Gastroesophageal sphincter (tissue), 4 donors: ENCODE results near the gene RIPK4. TPM values are rescaled to one million over a fixed set of nuclear protein-coding genes. Genes with fewer than 3 reads are reported as not detected.

ENCODE experiments used
- ATAC-seq: fragments of 150-250 bp; one replicate; pipeline ENCODE4 v1.9.1; 2016; ENCODE audit warnings: mild to moderate bottlenecking, moderate library complexity
- H3K27ac ChIP-seq, 4 donors: fragments of 200-600 bp; sonication (generic) in 3 of 4; 1 replicate in 3 of 4; 2 replicates in 1 of 4; pipeline ENCODE4 v1.5.1; 2016 to 2019
- H3K27me3 ChIP-seq: fragments of 200-600 bp; sonication (generic); one replicate; pipeline ENCODE4 v1.5.1; 2019
- H3K36me3 ChIP-seq, 2 donors: fragments of 200-600 bp; sonication (generic); one replicate each; pipeline ENCODE4 v1.5.1; 2019; ENCODE audit warnings: control low read depth in 1 of 2
- H3K4me1 ChIP-seq, 3 donors: fragments of 200-600 bp; sonication (generic); 1 replicate in 2 of 3; 2 replicates in 1 of 3; pipeline ENCODE4 v1.5.1; 2016 to 2019; ENCODE audit warnings: control low read depth in 2 of 3
- H3K4me3 ChIP-seq, 2 donors: fragments of 200-600 bp; sonication (generic); one replicate each; pipeline ENCODE4 v1.5.1; 2019; ENCODE audit warnings: mild to moderate bottlenecking in 1 of 2, moderate library complexity in 1 of 2
- H3K9me3 ChIP-seq, 3 donors: fragments of 200-600 bp; sonication (generic); one replicate each; pipeline ENCODE4 v1.5.1; 2017 to 2019; ENCODE audit warnings: control low read depth in 2 of 3
- EP300 ChIP-seq: sonication (generic); formaldehyde crosslinking; IDR thresholded peaks from one replicate; pipeline ENCODE4 v1.6.1; 2017; ENCODE audit warnings: antibody characterized with exemption, mild to moderate bottlenecking
- POLR2A ChIP-seq, 2 donors: fragments of 450-650 bp; IDR thresholded peaks; one replicate each; pipeline ENCODE4 v1.6.1; 2017; ENCODE audit warnings: antibody characterized with exemption in 2 of 2, mild to moderate bottlenecking in 2 of 2, moderate library complexity in 1 of 2
- POLR2AphosphoS5 ChIP-seq: sonication (generic); formaldehyde crosslinking; IDR thresholded peaks from one replicate; pipeline ENCODE4 v1.6.1; 2017; ENCODE audit warnings: antibody characterized with exemption
- WGBS, 2 donors: methylation state at CpG; one replicate each; pipeline ENCODE4 v1.1.5; 2018; ENCODE audit warnings: low coverage in 1 of 2; 5-methylcytosine and 5-hydroxymethylcytosine counted together
- total RNA-seq, 4 donors: library from RNA; depleted of rRNA; stranded (reverse); fragments of >200 nt; gene quantifications; one replicate each; pipeline ENCODE4 v1.1.0, GENCODE V29; 2016
- TF ChIP-seq, protein P1 (sequence below), 4 experiments: fragments of 200-600 bp in 2 of 4; fragments of 450-650 bp in 2 of 4; sonication (generic) in 1 of 4; IDR thresholded peaks; one replicate each; pipeline ENCODE4 v1.5.1; 2017 to 2019; ENCODE audit warnings: antibody characterized with exemption in 4 of 4, mild to moderate bottlenecking in 2 of 4, moderate library complexity in 2 of 4

Gene RIPK4
- total RNA-seq, 4 donors from 2014 or later: 0.40 to 5.8 (median 1.5) TPM

DNA sequence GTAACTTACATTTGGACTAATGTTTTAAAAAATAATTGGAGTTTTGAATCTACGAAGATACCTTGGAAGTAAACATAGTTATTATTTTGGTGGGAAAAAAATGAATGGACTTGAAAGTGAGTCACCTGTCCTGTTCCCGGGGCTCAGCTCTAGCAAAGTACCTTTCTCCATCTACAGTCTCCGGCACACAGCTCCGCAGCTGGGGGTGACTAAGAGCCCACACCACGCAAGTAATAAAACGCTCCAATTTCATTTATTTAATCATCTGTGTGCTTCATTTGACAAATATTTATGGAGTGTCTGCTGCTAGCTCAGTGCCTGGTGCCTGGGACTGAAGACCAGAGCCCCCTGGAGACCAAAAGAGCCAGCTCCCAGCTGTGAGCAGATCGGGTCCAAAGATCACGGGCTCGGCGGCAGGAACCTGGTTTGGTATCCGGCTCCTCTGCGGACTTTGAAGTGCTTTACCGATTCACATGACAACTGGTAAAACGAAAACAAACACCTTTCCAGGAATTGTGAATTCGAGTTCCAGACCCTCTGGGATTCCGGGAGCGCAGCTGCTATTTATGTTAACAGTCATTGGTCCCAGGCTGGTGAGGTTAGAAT, 1.7 kb upstream of the RIPK4 start:
- Histone ChIP-seq H3K4me3 (peak overlapping the region in 1 of 2 donors; percentile 28), H3K27me3 (peaks cover 100% of the 10 kb centered on the region), H3K4me1 (peaks cover 0 to 31% (median 14%) of the 10 kb centered on the region in 3 donors), H3K27ac (no peak overlapping the region), H3K9me3 (no peaks in the 10 kb centered on the region), H3K36me3 (no peaks in the 10 kb centered on the region)
- ATAC-seq: peak; percentile 6
- TF ChIP-seq POLR2A (IDR thresholded peaks at IDR 0.05) (no peak), POLR2AphosphoS5 (peak; percentile 16), EP300 (no peak)
- TF ChIP-seq, protein P1, sequence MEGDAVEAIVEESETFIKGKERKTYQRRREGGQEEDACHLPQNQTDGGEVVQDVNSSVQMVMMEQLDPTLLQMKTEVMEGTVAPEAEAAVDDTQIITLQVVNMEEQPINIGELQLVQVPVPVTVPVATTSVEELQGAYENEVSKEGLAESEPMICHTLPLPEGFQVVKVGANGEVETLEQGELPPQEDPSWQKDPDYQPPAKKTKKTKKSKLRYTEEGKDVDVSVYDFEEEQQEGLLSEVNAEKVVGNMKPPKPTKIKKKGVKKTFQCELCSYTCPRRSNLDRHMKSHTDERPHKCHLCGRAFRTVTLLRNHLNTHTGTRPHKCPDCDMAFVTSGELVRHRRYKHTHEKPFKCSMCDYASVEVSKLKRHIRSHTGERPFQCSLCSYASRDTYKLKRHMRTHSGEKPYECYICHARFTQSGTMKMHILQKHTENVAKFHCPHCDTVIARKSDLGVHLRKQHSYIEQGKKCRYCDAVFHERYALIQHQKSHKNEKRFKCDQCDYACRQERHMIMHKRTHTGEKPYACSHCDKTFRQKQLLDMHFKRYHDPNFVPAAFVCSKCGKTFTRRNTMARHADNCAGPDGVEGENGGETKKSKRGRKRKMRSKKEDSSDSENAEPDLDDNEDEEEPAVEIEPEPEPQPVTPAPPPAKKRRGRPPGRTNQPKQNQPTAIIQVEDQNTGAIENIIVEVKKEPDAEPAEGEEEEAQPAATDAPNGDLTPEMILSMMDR (IDR thresholded peaks at IDR 0.05): peak in 1 of 4 experiments; percentile 15
- WGBS, 2 donors: 1 to 7% methylated on average over 10 to 17 of the region's 17 CpGs

DNA sequence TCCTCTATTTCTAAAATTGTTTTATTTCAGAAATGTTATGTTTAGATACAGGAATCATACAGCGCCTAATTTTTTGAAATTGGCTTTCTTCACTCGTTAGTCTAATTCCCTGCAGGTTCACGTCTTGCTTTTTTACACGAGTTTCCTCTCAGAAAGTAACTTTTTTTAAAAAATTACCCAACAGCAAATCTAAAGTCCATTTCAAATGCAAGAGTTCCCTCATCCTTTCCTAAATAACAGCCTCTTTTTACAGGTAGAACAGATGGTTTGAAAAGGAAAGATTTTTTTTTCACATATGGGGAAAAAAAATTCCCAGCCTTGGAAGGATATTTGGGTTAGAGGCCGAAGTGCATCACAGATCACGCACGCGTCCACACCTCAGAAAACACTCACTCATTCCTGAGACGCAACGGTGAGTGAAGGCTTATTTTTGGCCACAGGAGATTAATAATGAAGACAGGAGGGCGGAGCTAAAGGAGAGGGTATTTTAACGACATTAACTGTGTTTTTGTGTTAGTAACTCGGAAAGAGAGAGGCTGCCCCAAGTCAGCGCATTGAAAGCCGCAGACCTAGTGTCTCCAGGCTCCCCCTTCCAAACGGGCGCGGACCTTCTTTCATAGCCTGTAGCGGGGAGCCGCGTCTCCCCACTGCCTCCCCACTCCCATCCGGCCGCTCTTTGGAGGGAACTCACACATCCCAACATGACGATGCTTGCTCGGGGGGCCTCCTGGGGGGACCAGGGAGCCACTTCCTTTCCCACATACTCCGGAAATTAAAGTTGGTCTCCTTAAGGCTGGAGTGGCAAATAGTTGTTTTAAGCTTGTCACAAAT, 969 bp upstream of the RIPK4 start:
- Histone ChIP-seq H3K36me3 (no peaks in the 10 kb centered on the region), H3K4me3 (no peak overlapping the region), H3K27me3 (peaks cover 100% of the 10 kb centered on the region), H3K4me1 (peaks cover 0 to 31% (median 14%) of the 10 kb centered on the region in 3 donors), H3K27ac (no peak overlapping the region), H3K9me3 (no peaks in the 10 kb centered on the region)
- TF ChIP-seq, protein P1 (IDR thresholded peaks at IDR 0.05): no peak
- TF ChIP-seq EP300 (no peak), POLR2A (IDR thresholded peaks at IDR 0.05) (no peak), POLR2AphosphoS5 (no peak)
- 6 to 7% methylated on average over 19 to 26 of the region's 26 CpGs for WGBS, 2 donors
- no peak for ATAC-seq

DNA sequence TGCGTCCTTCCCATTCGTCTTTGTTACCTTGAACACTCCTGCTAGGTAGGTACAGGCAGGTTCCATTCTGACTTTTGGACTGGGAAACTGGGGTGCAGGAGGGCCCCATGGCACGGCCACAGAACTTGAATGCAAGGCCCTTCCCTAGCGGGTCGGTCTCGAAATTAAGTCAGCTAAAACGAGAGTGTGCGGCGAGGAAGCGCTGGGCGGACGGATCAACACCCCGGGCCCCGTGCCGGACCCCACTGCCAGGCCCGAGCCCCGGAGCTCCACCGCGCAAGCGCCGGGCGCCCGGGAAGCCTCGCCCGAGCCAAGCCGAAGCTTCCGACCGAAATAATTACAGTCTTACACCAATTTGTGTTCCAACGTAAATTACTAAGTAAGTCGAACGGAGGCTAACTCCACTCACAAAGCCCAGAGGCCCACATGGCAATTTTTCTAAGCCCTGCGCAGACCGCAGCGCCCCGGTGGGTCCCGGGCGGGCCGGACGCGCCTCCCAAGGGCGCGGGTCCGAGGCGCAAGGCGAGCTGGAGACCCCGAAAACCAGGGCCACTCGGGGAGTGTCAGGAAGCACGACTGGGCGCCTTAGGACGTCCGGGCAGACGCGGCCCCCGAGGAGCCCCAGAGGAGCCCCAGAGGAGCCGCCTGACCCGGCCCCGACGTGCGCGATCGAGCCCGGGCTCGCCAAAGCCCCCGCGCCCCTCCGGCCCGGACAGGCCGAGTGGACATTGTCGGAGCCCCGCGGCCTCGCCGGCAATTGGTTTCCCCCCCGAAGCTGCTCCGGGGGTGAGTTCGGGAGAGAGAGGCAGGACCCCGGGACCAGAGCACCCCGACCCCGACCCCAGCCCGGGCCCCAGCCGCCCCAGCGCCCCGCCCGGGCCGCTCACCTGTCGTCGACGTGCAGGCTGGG, 624 bp downstream of the RIPK4 start:
- no peak for ATAC-seq

DNA sequence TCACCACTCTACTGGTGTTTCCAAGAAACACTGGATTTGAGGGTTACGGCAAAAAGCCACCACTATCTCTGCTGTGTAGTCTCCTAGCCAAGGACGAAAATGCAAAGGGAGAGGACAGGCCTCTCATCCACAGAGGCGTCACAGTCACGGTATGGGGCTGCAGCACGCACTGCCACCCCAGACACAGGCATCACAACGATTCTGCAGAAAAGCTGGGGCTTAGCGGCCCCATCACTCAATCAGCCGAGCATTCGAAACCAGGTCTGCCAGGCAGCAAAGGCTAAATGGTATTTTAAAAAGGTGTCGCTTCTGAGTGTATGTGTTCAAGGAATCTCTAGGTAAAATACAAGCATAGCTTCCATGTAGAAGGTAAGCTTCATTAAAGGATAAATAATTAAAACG, 1.4 kb downstream of the RIPK4 start:
- H3K4me3 ChIP-seq: no peak overlapping the region
- no peaks in the 10 kb centered on the region for H3K9me3 ChIP-seq
- TF ChIP-seq, protein P1 (IDR thresholded peaks at IDR 0.05): no peak
- TF ChIP-seq EP300 (no peak), POLR2A (IDR thresholded peaks at IDR 0.05) (no peak), POLR2AphosphoS5 (no peak)
- whole genome bisulfite sequencing, 2 donors: 50 to 68% methylated on average over 2 to 9 of the region's 11 CpGs
- peaks cover 0 to 48% (median 18%) of the 10 kb centered on the region in 3 donors for H3K4me1 ChIP-seq
- H3K27ac ChIP-seq: no peak overlapping the region
- ATAC-seq: no peak
- no peaks in the 10 kb centered on the region for H3K36me3 ChIP-seq
- peaks cover 100% of the 10 kb centered on the region for H3K27me3 ChIP-seq

More for the DNA sequence above, 624 bp downstream of the RIPK4 start:
- Histone ChIP-seq H3K4me1 (peaks cover 0 to 43% (median 18%) of the 10 kb centered on the region in 3 donors), H3K4me3 (peak overlapping the region in 1 of 2 donors; percentile 44), H3K27me3 (peaks cover 100% of the 10 kb centered on the region), H3K36me3 (no peaks in the 10 kb centered on the region), H3K9me3 (no peaks in the 10 kb centered on the region), H3K27ac (peak overlapping the region in 3 of 4 donors; percentile 41 to 67 (median 66))
- TF ChIP-seq EP300: no peak
- TF ChIP-seq, protein P1 (IDR thresholded peaks at IDR 0.05): no peak
- TF ChIP-seq POLR2AphosphoS5: no peak
- WGBS, 2 donors: 33 to 46% methylated on average over 1 to 2 of the region's 88 CpGs
